Stimulated activated CD8-positive, alpha-beta memory T cell treated with anti-CD3 and anti-CD28 coated beads, Interleukin-2, amount 100 ng/mL, for 1 hour (primary cell): ENCODE data around the gene PHKB.

ENCODE experiments used
- DNase-seq, 2 donors: peaks; one replicate each; pipeline ENCODE4 v3.0.0-alpha.2; 2020; ENCODE audit warnings: low read depth in 2 of 2

Gene PHKB

DNA sequence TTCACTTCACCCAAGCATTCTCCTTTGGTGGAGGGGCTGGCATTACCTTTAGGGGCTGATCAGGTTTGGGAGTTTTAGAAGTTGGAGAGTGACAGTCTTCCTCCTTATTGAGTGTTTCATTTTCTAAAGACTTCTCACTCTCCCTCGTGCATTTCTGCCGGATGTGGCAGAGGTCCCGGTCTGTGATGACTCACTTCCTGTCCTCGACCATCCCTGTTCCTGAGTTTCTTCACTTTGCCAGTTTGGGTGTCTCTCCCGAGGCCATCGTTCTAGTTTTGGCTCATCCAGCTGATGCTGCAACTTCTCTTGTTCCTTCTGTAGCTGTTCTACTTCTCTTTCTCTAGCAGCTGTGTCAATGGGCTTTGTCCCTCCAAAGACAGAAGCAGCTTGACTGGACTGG is 104.3 kb downstream of the PHKB start:
- DNase-seq = no peak

DNA sequence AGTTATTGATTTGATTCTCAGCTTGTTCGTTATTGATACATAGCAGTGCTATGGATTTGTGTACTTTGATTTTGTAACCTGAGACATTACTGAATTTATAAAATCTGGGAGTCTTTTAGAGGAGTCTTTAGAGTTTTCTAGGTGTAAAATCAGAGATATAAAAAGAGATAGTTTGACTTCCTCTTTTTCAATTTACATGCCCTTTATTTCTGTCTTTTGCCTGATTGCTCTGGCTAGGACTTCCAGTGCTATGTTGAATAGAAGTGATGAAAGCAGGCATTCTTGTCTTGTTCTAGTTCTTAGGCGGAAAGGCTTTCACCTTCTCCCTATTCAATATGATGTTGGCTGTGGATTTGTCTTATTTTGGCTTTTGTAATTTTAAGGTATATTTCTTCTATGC is 106.2 kb downstream of the PHKB start:
- DNase-seq = no peak

GRCh38 chr16:47568351-47568750 is 107.2 kb downstream of the PHKB start:
- DNase-seq = no peak

DNA sequence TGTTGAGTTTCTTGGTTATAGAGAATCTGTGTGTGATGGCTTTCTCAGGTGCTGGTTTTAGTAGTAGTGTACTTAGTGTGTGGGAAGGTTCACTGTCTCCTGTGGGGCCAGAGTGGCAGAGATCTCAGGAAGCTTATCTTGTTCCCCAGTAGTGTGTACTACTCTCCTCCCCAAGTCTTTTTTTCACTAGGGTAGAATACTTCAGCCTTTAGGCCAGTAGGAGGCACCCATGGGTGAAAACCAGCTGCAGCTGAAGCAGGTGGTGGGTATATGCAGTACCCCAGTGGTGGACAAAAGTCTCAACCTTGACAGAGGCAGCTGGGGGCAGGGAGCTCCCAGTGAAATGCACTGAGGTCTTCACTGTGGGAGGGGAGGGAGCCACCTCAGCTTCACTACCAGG is 109.9 kb downstream of the PHKB start:
- DNase-seq = no peak

- DNase-seq = no peak
These were observed 110.6 kb downstream of the PHKB start for GRCh38 chr16:47571711-47572110.

- DNase-seq = no peak
These were observed 113.2 kb downstream of the PHKB start for GRCh38 chr16:47574091-47575054.

DNA sequence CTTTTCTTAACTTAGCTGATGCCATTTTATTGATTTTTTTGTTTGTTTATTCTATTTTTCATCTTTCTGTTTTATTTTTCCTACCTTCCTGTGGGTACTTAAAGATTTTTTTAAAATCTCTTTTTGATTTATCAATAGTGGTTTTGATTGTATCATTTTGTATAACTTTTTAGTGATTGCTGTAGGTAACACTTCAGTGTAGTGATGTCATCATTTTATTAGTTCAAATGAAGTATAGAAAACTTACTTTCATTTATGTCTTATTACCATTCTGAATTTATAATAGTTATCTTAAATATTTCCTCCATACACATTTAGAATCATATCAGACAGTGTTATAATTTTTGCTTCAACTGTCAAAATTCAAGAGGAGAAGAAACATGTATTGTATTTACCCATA is 115.9 kb downstream of the PHKB start:
- DNase-seq = no peak

DNA sequence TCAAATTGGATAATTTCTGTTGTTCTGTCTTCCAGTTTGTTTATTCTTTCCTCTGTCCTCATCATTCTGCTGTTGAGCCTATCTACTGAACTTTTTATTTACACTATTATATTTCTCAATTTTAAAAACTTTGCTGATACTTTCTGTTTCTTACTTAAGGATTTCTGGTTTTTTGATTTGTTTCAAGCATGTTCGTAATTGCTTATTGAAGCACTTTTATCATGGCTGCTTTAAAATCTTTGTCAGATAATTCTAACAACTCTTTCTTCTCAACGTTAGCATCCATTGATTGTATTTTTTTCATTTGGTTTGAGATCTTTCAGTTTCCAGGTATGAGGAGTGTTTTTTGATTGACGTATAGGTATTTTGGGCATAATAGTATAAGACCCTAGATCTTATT is 116.9 kb downstream of the PHKB start:
- DNase-seq = no peak

DNA sequence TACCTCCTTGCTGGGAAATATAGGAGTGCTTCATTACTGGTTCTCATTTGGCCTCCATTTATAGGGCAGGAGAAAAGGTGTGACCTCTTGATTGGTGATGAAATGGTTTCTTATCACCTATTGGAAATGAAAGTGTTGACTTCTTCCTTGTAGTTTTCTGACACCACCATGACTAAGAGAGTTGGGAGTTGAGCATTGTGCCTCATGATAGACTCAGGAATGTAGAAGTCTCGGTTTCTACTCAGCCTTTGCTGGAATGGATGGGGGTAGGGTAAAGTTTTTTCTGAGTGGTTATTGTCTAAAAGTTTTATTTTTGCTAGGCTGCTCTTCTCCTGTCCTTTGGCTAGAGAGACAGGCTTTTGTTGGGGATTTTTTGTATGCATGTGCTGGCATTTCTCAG is 117.4 kb downstream of the PHKB start:
- no peak for DNase-seq

- no peak for DNase-seq
These were observed 120.0 kb downstream of the PHKB start for GRCh38 chr16:47581114-47581513.

GRCh38 chr16:47584464-47585225 is 123.5 kb downstream of the PHKB start:
- DNase-seq = no peak

GRCh38 chr16:47586121-47586520 is 125.0 kb downstream of the PHKB start:
- no peak for DNase-seq

- DNase-seq = no peak
These were observed 129.3 kb downstream of the PHKB start for GRCh38 chr16:47590472-47590871.

- no peak for DNase-seq
These were observed 131.1 kb downstream of the PHKB start for GRCh38 chr16:47592232-47592631.

DNA sequence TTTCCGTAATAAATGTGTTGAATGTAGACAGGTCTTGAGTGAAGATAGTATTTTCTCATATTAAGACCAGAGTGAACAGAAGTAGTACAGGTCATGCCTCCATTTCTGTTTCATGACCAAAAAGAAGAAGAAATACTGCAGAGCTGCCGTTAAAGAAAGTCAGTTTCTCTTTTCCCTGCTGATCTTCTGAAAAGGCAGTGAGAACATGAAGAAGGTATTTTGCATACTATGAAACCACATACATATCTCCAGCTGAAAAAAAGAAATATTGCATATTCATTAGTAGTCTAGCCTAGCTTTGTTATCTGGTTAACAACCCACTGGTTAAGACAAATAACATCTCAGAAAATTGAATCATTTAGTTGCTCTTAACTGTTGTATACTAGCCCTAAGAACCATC is 138.4 kb downstream of the PHKB start:
- DNase-seq = no peak

GRCh38 chr16:47600376-47600775 is 139.2 kb downstream of the PHKB start:
- DNase-seq = no peak

DNA sequence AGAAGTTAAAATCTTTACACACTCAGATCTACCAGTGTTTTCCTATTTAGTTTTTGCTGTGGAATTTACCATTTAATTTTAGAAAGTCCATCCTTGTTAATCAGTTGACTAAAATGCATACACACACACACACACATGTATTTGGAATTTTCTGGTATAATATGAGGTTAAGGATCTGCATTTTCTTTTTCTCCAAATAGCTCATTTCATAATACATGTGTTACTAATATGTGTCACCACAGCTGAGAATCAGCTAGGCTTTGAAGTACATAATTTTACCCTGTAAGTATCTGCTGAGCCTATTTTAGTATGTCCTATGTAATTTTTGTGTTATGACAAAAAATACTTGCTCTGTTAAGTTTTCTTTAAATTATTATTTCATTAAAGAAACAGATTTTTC is 143.2 kb downstream of the PHKB start:
- no peak for DNase-seq

DNA sequence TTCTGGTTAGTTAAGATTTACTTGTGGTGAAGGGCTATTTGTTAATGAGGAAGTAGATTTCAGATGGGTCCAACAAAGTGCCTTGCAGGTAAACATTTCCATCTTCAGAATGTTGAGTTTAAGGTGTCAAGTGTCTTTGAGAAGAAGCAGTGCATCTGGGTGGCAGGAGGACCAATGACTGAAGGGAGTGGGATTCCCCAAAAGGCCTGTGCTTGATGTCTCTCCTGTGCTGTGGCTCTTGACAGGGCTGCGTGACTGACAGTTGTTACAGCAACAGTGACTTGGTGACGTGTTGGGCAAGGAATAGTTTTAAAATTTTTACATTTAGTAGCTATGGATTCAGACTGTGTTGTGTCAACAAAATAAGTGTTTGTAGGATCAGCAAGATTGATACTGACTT is 149.9 kb downstream of the PHKB start:
- DNase-seq = no peak

DNA sequence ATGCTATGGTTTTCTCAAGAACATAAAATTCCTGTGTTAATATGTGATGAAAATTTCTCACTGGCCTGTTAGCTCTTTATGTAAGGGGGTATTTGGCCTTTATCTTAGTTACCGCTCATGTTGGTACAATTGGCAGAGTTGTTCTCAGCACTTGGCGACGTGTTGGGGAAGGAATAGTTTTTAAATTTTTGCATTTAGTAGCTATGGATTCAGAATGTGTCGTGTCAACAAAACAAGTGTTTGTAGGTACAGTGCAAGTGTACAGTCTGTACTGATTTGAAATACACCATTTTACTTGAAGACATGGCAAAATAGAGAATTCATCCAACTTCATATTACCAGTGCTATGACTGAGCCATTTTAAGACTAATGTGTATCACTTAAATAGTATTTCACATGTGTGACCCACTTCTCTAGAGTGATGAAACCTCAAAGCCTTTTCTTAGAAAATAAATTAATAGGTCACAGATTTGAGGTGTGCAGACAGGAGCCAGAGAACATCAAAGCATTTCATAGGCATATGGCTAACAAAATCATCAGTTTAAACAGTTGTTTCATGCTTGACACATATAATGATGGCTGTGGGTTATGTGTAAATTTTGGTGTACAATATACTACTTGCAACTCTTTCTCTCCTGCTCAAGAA is 150.8 kb downstream of the PHKB start:
- no peak for DNase-seq

GRCh38 chr16:47612711-47613110 is 151.6 kb downstream of the PHKB start:
- DNase-seq = no peak

DNA sequence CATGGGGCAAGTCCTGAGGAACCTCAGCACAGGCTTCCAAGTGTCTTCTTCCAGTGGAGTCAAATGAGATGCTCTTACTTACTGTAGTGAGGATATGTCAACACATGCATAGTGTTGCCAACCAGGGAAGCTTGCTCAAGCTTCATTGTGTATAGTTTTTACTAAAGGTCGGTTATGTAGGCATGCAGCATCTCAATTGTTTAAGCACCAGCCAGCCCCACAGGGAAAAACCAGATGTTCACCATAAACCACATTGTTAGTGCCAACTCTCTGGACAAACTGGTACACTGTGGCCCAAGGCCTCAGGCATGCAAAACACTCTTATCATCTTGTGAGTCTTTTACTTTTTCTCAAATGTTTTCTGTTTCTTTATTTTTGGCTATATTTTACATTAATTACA is 152.1 kb downstream of the PHKB start:
- no peak for DNase-seq

GRCh38 chr16:47617732-47618131 is 156.6 kb downstream of the PHKB start:
- DNase-seq = no peak
